Endothelial cell of umbilical vein (primary cell): ENCODE measurements around the gene PDZD4. TPM values are rescaled to one million over a fixed set of nuclear protein-coding genes. Genes with fewer than 3 reads are reported as not detected.

Source experiments
- BruUV-seq: library from RNA; stranded (reverse); fragments of 400-500 nt; replicated peaks from 2 replicates; lab custom pipeline; 2021; lab: Mats Ljungman, UMichigan
- CTCF ChIA-PET: fragments of 300-600, 350-600 bp; sonication (Branson Sonifier 250); formaldehyde crosslinking; loops from one replicate; lab custom pipeline; 2021; ENCODE audit warnings: antibody characterized with exemption, inconsistent platforms; lab: Charles Lee
- POLR2A ChIA-PET: fragments of 300-600, 350-600 bp; sonication (Branson Sonifier 250); formaldehyde crosslinking; loops from one replicate; lab custom pipeline; 2021; ENCODE audit warnings: antibody characterized with exemption, inconsistent platforms; lab: Charles Lee
- DNase-seq: peaks from one replicate; pipeline ENCODE4 v3.0.0-alpha.2; 2011; ENCODE audit warnings: low read depth, low spot score
- FAIRE-seq: peaks from 2 replicates; lab custom pipeline; 2011; peaks lifted over from hg19 to GRCh38; lab: Jason Lieb, UNC
- H2AFZ ChIP-seq: 2 replicates; pipeline ENCODE4 v1.6.0; 2012; ENCODE audit warnings: low read depth, low read length, control low read depth, inconsistent platforms
- H3K27ac ChIP-seq: 2 replicates; pipeline ENCODE4 v1.5.1; 2011; ENCODE audit warnings: low read depth, mild to moderate bottlenecking, control low read depth, low read length, moderate library complexity; ENCODE audit not compliant: insufficient read depth
- H3K27me3 ChIP-seq, 2 experiments: 2 replicates each; pipeline versions ENCODE4 v1.6.0 to v1.6.1; 2011; ENCODE audit warnings: low read length in 2 of 2, mixed read lengths in 1 of 2; ENCODE audit not compliant: control insufficient read depth in 2 of 2, insufficient read depth in 2 of 2
- H3K36me3 ChIP-seq, 2 experiments: 2 replicates in 1 of 2; 3 replicates in 1 of 2; pipeline ENCODE4 v1.5.1; 2011; ENCODE audit warnings: low read length in 2 of 2, mild to moderate bottlenecking in 1 of 2, moderate library complexity in 1 of 2; ENCODE audit not compliant: control insufficient read depth in 2 of 2, insufficient read depth in 2 of 2; ENCODE audit errors: extremely low read depth in 1 of 2
- H3K4me1 ChIP-seq: 3 replicates; pipeline ENCODE4 v1.5.1; 2011; ENCODE audit warnings: mild to moderate bottlenecking, low read length; ENCODE audit not compliant: control insufficient read depth, insufficient read depth; ENCODE audit errors: extremely low read depth
- H3K4me2 ChIP-seq: 2 replicates; pipeline ENCODE4 v1.6.1; 2011; ENCODE audit warnings: low read length, control low read depth, mixed read lengths; ENCODE audit not compliant: insufficient read depth
- H3K4me3 ChIP-seq, 3 experiments: fragments of 200-600 bp in 1 of 3; sonication (generic), shearing (Covaris generic) in 1 of 3; replicated peaks in 1 of 3; 2 replicates each; pipeline ENCODE4 v1.5.1; 2011 to 2016; ENCODE audit warnings: control low read depth in 3 of 3, low read length in 3 of 3, mild to moderate bottlenecking in 2 of 3, inconsistent platforms in 1 of 3, low read depth in 1 of 3, moderate library complexity in 1 of 3; ENCODE audit not compliant: insufficient read depth in 1 of 3
- H3K79me2 ChIP-seq: 2 replicates; pipeline ENCODE4 v1.6.0; 2012; ENCODE audit warnings: low read length, inconsistent platforms; ENCODE audit not compliant: control insufficient read depth, insufficient read depth
- H3K9ac ChIP-seq: replicated peaks from 2 replicates; pipeline ENCODE3; 2011; ENCODE audit warnings: low read length, control low read depth; ENCODE audit not compliant: insufficient read depth; ENCODE audit errors: extremely low read depth
- H3K9me1 ChIP-seq: replicated peaks from 3 replicates; pipeline ENCODE4 v1.6.0; 2011; ENCODE audit warnings: mild to moderate bottlenecking, low read length; ENCODE audit not compliant: control insufficient read depth, insufficient read depth; ENCODE audit errors: extremely low read depth
- H3K9me3 ChIP-seq: replicated peaks from 2 replicates; pipeline ENCODE4 v1.5.1; 2012; ENCODE audit warnings: low read length, inconsistent platforms; ENCODE audit not compliant: control insufficient read depth, insufficient read depth
- H4K20me1 ChIP-seq: replicated peaks from 2 replicates; pipeline ENCODE3; 2011; ENCODE audit warnings: mild to moderate bottlenecking, low read length; ENCODE audit not compliant: control insufficient read depth, insufficient read depth; ENCODE audit errors: extremely low read depth
- CTCF ChIP-seq, 2 donors: IDR thresholded peaks; 1 replicate in 1 of 2; 2 replicates in 1 of 2; pipeline ENCODE4 v1.5.1; 2011; ENCODE audit warnings: low read length in 2 of 2, mild to moderate bottlenecking in 2 of 2, moderate library complexity in 2 of 2, control low read depth in 1 of 2, inconsistent platforms in 1 of 2, low read depth in 1 of 2; ENCODE audit not compliant: insufficient read depth in 1 of 2; ENCODE audit errors: extremely low read depth in 1 of 2
- EZH2 ChIP-seq: IDR thresholded peaks from 2 replicates; pipeline ENCODE4 v1.6.1; 2012; ENCODE audit warnings: borderline replicate concordance, low read depth, mild to moderate bottlenecking, moderate library complexity, low read length, inconsistent platforms; ENCODE audit not compliant: severe bottlenecking
- POLR2A ChIP-seq: IDR thresholded peaks from 2 replicates; pipeline ENCODE4 v1.6.1; 2012; ENCODE audit warnings: low read depth, mild to moderate bottlenecking, control low read depth, low read length
- POLR2AphosphoS5 ChIP-seq: IDR thresholded peaks from 2 replicates; pipeline ENCODE4 v1.6.1; 2012; ENCODE audit warnings: low read depth, mild to moderate bottlenecking, control low read depth, low read length, moderate library complexity; ENCODE audit not compliant: insufficient read depth
- dilution Hi-C: fragments of 300-500 bp; cut with MboI; formaldehyde crosslinking; loops from one replicate; pipeline ENCODE4 v1.15.0; 2019; ENCODE audit warnings: low sequenced_read_pairs; ENCODE audit not compliant: extremely low pct_ligation_motif_present
- intact Hi-C: fragments of 100-400 bp; cut with micrococcal nuclease; formaldehyde crosslinking; loops from one replicate; pipeline ENCODE4 v1.10.0; 2022
- polyA plus RNA-seq, 4 experiments: library from polyadenylated mRNA; depleted of rRNA in 3 of 4; stranded (reverse) in 3 of 4; unstranded in 1 of 4; fragments of >200 nt; gene quantifications; 2 replicates each; pipeline versions ENCODE4 v1.2.1 to v1.2.3, GENCODE V29; 2011 to 2012; ENCODE audit warnings: missing spikeins in 1 of 4
- total RNA-seq: library from RNA; stranded (reverse); gene quantifications from 2 replicates; pipeline ENCODE4 v1.2.3, GENCODE V29; 2021

Gene PDZD4
- total and polyA plus RNA-seq, 2 donors (not counting 3 experiments of a cell fraction or from before 2014, with no cell fraction given) = 0.07 to 0.09 TPM

DNA sequence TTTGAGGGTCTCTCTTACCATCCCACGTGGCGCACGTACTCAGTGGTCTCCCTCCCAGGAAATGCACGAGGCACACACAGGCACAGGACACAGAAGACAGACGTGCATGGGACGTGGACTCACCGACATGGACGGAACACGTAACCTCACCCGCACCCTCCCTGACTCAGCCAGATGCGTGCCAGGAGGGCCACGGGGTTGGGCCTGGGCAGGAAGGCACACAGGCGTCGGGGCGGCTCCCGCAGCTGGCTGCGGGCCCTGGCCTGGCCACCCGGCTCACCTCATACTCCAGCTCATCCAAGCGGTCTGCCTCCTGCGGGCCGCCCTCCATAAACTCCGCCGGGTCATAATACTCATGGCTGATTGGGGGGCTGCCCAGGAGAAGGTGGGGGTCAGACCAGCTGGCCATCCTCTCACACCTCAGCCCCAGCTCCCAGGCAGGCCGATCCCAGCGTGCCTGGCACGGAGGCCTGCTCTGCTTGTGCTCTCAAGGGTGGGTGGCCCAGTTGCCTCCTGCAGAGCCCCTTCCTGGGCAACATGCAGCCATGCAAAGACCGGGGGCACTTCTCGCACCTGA is 23.3 kb downstream of the PDZD4 start:
- no TSS peak for BruUV-seq
- Histone ChIP-seq H3K36me3 (no peaks in the 10 kb centered on the region), H3K9me3 (no peaks in the 10 kb centered on the region), H3K9me1 (no peaks in the 10 kb centered on the region), H2AFZ (no peak overlapping the region), H3K27ac (no peak overlapping the region), H3K4me1 (no peaks in the 10 kb centered on the region), H3K79me2 (no peaks in the 10 kb centered on the region), H3K4me2 (no peak overlapping the region), H3K9ac (no peak overlapping the region), H4K20me1 (no peaks in the 10 kb centered on the region), H3K27me3 (no peaks in the 10 kb centered on the region), H3K4me3 (no peak overlapping the region)
- dilution Hi-C loops (no loop called here), intact Hi-C loops (no loop called here)
- POLR2A ChIA-PET = no interaction called here
- FAIRE-seq (no peak), DNase-seq (no peak)
- CTCF ChIA-PET = interaction anchor here (2.1 kb wide), 1 partner anchor 116 kb away, joined by 5 read pairs; no protein-coding TSS in a partner anchor
- TF ChIP-seq EZH2 = no peak
- TF ChIP-seq CTCF (IDR thresholded peaks at IDR 0.05; ENCODE audit: extremely low read depth in 1 of 2, insufficient read depth in 1 of 2, low read depth in 1 of 2, low read length in 2 of 2) = no peak

DNA sequence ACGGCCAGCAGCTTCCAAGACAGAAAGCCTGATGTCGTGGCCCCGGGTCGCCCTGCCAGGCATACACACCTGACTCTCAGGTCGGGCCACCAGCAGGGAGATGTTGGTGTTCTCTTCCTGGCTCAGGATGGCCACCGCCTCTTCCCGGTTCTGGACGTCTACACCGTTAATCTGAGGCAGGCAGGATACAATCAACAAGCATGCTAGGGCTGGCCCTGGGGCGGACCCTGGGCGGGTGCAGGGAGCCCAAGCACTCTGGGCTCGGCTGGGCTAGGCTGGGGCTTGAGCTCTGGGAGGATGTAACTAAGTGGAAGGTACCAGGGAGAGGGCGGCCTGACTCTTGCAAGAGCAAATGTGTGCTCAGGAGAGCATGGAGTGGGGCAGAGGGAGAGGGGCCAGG is 24.9 kb downstream of the PDZD4 start:
- intact Hi-C loops (no loop called here), dilution Hi-C loops (no loop called here)
- no peaks in the 10 kb centered on the region for H3K36me3 ChIP-seq
- H2AFZ ChIP-seq = no peak overlapping the region
- BruUV-seq = no TSS peak
- H3K79me2 ChIP-seq = no peaks in the 10 kb centered on the region
- H3K4me1 ChIP-seq = no peaks in the 10 kb centered on the region
- H3K4me3 ChIP-seq = no peak overlapping the region
- no peaks in the 10 kb centered on the region for H3K9me3 ChIP-seq
- ChIA-PET CTCF (interaction anchor here (2.1 kb wide), 1 partner anchor 117 kb away, joined by 5 read pairs; no protein-coding TSS in a partner anchor), POLR2A (no interaction called here)
- TF ChIP-seq POLR2A (no peak), POLR2AphosphoS5 (no peak)
- DNase-seq = no peak
- H3K9me1 ChIP-seq = no peaks in the 10 kb centered on the region
- H3K4me2 ChIP-seq = no peak overlapping the region
- H3K9ac ChIP-seq = no peak overlapping the region
- H3K27ac ChIP-seq = no peak overlapping the region
- FAIRE-seq = no peak
- no peaks in the 10 kb centered on the region for H4K20me1 ChIP-seq
- no peaks in the 10 kb centered on the region for H3K27me3 ChIP-seq
